H1 (cell line): ENCODE measurements around the gene CDC25C. TPM values are rescaled to one million over a fixed set of nuclear protein-coding genes. Genes with fewer than 3 reads are reported as not detected.

Experiments used
- CTCF ChIA-PET: fragments of 300-600 bp; sonication (Branson Sonifier 250); formaldehyde crosslinking; loops from one replicate; lab custom pipeline; 2021; ENCODE audit not compliant: partially characterized antibody; lab: Charles Lee
- POLR2A ChIA-PET: fragments of 300-600 bp; sonication (Branson Sonifier 250); formaldehyde crosslinking; loops from one replicate; lab custom pipeline; 2021; ENCODE audit warnings: inconsistent platforms; ENCODE audit not compliant: partially characterized antibody; lab: Charles Lee
- DNase-seq, 2 experiments: peaks; one replicate each; pipeline versions ENCODE4 v3.0.0 to v3.0.0-alpha.2; 2010 to 2022; ENCODE audit warnings: low spot score in 2 of 2, low read depth in 1 of 2, mixed read lengths in 1 of 2
- FAIRE-seq: peaks from 2 replicates; lab custom pipeline; 2011; peaks lifted over from hg19 to GRCh38; lab: Jason Lieb, UNC
- H2AFZ ChIP-seq: 2 replicates; pipeline ENCODE4 v1.8.1; 2012; ENCODE audit warnings: low read length, inconsistent platforms
- H2AK5ac ChIP-seq: 2 replicates; pipeline ENCODE4 v1.6.1; 2013; ENCODE audit warnings: low read depth, low read length
- H2BK120ac ChIP-seq: replicated peaks from 2 replicates; pipeline ENCODE3; 2013; ENCODE audit warnings: low read depth, low read length, inconsistent platforms
- H2BK12ac ChIP-seq: 2 replicates; pipeline ENCODE4 v1.6.1; 2013; ENCODE audit warnings: low read depth, low read length
- H2BK15ac ChIP-seq: 2 replicates; pipeline ENCODE4 v1.6.1; 2013; ENCODE audit warnings: low read length
- H2BK20ac ChIP-seq: 2 replicates; pipeline ENCODE4 v1.6.1; 2013; ENCODE audit warnings: low read length
- H2BK5ac ChIP-seq: 2 replicates; pipeline ENCODE4 v1.6.1; 2013; ENCODE audit warnings: low read depth, low read length
- H3K14ac ChIP-seq: 2 replicates; pipeline ENCODE4 v1.6.1; 2013; ENCODE audit warnings: inconsistent platforms; ENCODE audit not compliant: insufficient read length
- H3K18ac ChIP-seq: 2 replicates; pipeline ENCODE4 v1.6.1; 2013; ENCODE audit warnings: low read length; ENCODE audit errors: extremely low read depth
- H3K23ac ChIP-seq: 2 replicates; pipeline ENCODE4 v1.6.1; 2013; ENCODE audit warnings: inconsistent platforms; ENCODE audit not compliant: insufficient read length
- H3K23me2 ChIP-seq: 2 replicates; pipeline ENCODE4 v1.6.1; 2013; ENCODE audit warnings: low read depth, low read length
- H3K27ac ChIP-seq: 2 replicates; pipeline ENCODE4 v1.6.1; 2011; ENCODE audit warnings: low read depth, low read length, inconsistent platforms
- H3K27me3 ChIP-seq, 4 experiments: replicated peaks in 1 of 4; 1 replicate in 1 of 4; 2 replicates in 3 of 4; pipeline versions ENCODE4 v1.6.1 to v1.8.1; 2011 to 2013; ENCODE audit warnings: low read length in 3 of 4, mild to moderate bottlenecking in 3 of 4, inconsistent platforms in 2 of 4, mixed read lengths in 2 of 4, moderate library complexity in 1 of 4; ENCODE audit not compliant: control insufficient read depth in 3 of 4, insufficient read depth in 3 of 4; ENCODE audit errors: extremely low read depth in 1 of 4
- H3K36me3 ChIP-seq, 4 experiments: 2 replicates each; pipeline versions ENCODE4 v1.6.1 to v1.8.1; 2011 to 2013; ENCODE audit warnings: mild to moderate bottlenecking in 4 of 4, low read length in 3 of 4, moderate library complexity in 2 of 4, control low read depth in 1 of 4, inconsistent platforms in 1 of 4; ENCODE audit not compliant: insufficient read depth in 4 of 4, control insufficient read depth in 2 of 4
- H3K4ac ChIP-seq: replicated peaks from 2 replicates; pipeline ENCODE3; 2013; ENCODE audit warnings: low read length, low read depth, mixed read lengths, inconsistent platforms; ENCODE audit not compliant: insufficient read length
- H3K4me1 ChIP-seq, 4 experiments: replicated peaks in 1 of 4; 1 replicate in 1 of 4; 2 replicates in 3 of 4; pipeline versions ENCODE4 v1.6.1 to v1.8.1; 2011 to 2013; ENCODE audit warnings: low read length in 3 of 4, inconsistent platforms in 2 of 4, mixed read lengths in 1 of 4; ENCODE audit not compliant: insufficient read depth in 4 of 4, control insufficient read depth in 3 of 4
- H3K4me2 ChIP-seq, 2 experiments: 2 replicates each; pipeline versions ENCODE4 v1.6.1 to v1.8.1; 2011 to 2013; ENCODE audit warnings: low read depth in 2 of 2, low read length in 2 of 2, control low read depth in 1 of 2, inconsistent platforms in 1 of 2, mild to moderate bottlenecking in 1 of 2; ENCODE audit not compliant: insufficient read depth in 1 of 2
- H3K4me3 ChIP-seq, 4 experiments: fragments of 200-600, 300-600 bp in 1 of 4; sonication (generic), shearing (Covaris generic), sonication (Bioruptor Twin) in 1 of 4; 2 replicates each; pipeline versions ENCODE4 v1.5.1 to v1.8.1; 2011 to 2016; ENCODE audit warnings: low read length in 4 of 4, low read depth in 3 of 4, control low read depth in 2 of 4, inconsistent platforms in 2 of 4, mild to moderate bottlenecking in 2 of 4, mixed read lengths in 1 of 4, moderate library complexity in 1 of 4; ENCODE audit not compliant: insufficient read depth in 2 of 4; ENCODE audit errors: extremely low read depth in 1 of 4
- H3K56ac ChIP-seq: replicated peaks from 2 replicates; pipeline ENCODE3; 2013; ENCODE audit warnings: low read depth, mild to moderate bottlenecking, mixed read lengths, low read length, inconsistent platforms; ENCODE audit not compliant: insufficient read length
- H3K79me1 ChIP-seq: 2 replicates; pipeline ENCODE4 v1.6.1; 2013; ENCODE audit warnings: low read depth, low read length, control low read depth
- H3K79me2 ChIP-seq, 2 experiments: 2 replicates each; pipeline versions ENCODE4 v1.6.1 to v1.8.1; 2012 to 2013; ENCODE audit warnings: low read length in 2 of 2, mild to moderate bottlenecking in 2 of 2, inconsistent platforms in 1 of 2; ENCODE audit not compliant: insufficient read depth in 2 of 2, control insufficient read depth in 1 of 2
- H3K9ac ChIP-seq, 4 experiments: replicated peaks in 1 of 4; 1 replicate in 1 of 4; 2 replicates in 3 of 4; pipeline versions ENCODE4 v1.6.1 to v1.8.1; 2011 to 2013; ENCODE audit warnings: low read depth in 3 of 4, low read length in 3 of 4, control low read depth in 2 of 4, mild to moderate bottlenecking in 2 of 4, moderate library complexity in 2 of 4, inconsistent platforms in 1 of 4; ENCODE audit errors: extremely low read depth in 1 of 4
- H3K9me3 ChIP-seq, 2 experiments: 2 replicates each; pipeline versions ENCODE4 v1.6.1 to v1.8.1; 2012 to 2013; ENCODE audit warnings: mild to moderate bottlenecking in 2 of 2, moderate library complexity in 2 of 2, control low read depth in 1 of 2, inconsistent platforms in 1 of 2, low read depth in 1 of 2, low read length in 1 of 2, mixed read lengths in 1 of 2; ENCODE audit not compliant: insufficient read depth in 2 of 2
- H4K20me1 ChIP-seq, 2 experiments: replicated peaks in 1 of 2; 2 replicates each; pipeline versions ENCODE3 to v1.8.1; 2011 to 2013; ENCODE audit warnings: inconsistent platforms in 2 of 2, low read length in 2 of 2, mild to moderate bottlenecking in 1 of 2; ENCODE audit not compliant: insufficient read depth in 2 of 2, control insufficient read depth in 1 of 2
- H4K5ac ChIP-seq: 2 replicates; pipeline ENCODE4 v1.6.1; 2013; ENCODE audit warnings: low read length, low read depth, mixed read lengths, inconsistent platforms; ENCODE audit not compliant: insufficient read length
- H4K8ac ChIP-seq: 2 replicates; pipeline ENCODE4 v1.8.0; 2013; ENCODE audit warnings: mild to moderate bottlenecking, moderate library complexity, low read length, inconsistent platforms; ENCODE audit not compliant: insufficient read depth; ENCODE audit errors: extremely low read depth
- H4K91ac ChIP-seq: replicated peaks from 2 replicates; pipeline ENCODE3; 2013; ENCODE audit warnings: low read length, mixed read lengths, inconsistent platforms; ENCODE audit not compliant: insufficient read length
- GTF2F1 ChIP-seq: IDR thresholded peaks from 2 replicates; pipeline ENCODE4 v1.6.1; 2012; ENCODE audit warnings: low read depth, low read length, improper control_type of control experiment, borderline replicate concordance
- SAP30 ChIP-seq: fragments of 300-600 bp; sonication (generic); IDR thresholded peaks from 2 replicates; pipeline ENCODE4 v1.7.1; 2012; ENCODE audit warnings: low read length, moderate library complexity, mild to moderate bottlenecking, inconsistent platforms; ENCODE audit not compliant: insufficient read depth, insufficient replicate concordance
- WGBS, 2 experiments: shearing (Covaris generic) in 1 of 2; methylation state at CpG; one replicate each; pipeline versions ENCODE4 v1.1.6 to v1.1.7; 2013 to 2015; ENCODE audit warnings: low lambda C conversion rate in 2 of 2, mixed read lengths in 2 of 2, inconsistent platforms in 1 of 2, low coverage in 1 of 2, missing lambda C conversion rate in 1 of 2; ENCODE audit not compliant: insufficient replicate concordance in 2 of 2, insufficient coverage in 1 of 2, insufficient read length in 1 of 2; ENCODE audit errors: extremely low coverage in 1 of 2, missing lambda C conversion rate in 1 of 2; 5-methylcytosine and 5-hydroxymethylcytosine counted together
- polyA plus RNA-seq, 7 experiments: library from polyadenylated mRNA; depleted of rRNA in 3 of 7; stranded (reverse) in 5 of 7; unstranded in 2 of 7; fragments of >200 nt in 5 of 7; fragments of 200-250 nt in 2 of 7; gene quantifications; 1 replicate in 5 of 7; 2 replicates in 1 of 7; 4 replicates in 1 of 7; pipeline versions ENCODE4 v1.2.1 to v1.2.3, GENCODE V29; 2011 to 2013; ENCODE audit warnings: missing spikeins in 2 of 7, mixed read lengths in 2 of 7
- total RNA-seq: library from RNA; stranded (reverse); fragmentation: NEBNext Ultra II Directional; extraction: Animal tissue kit (Norgen Biotek cat#: 25700); gene quantifications from 2 replicates; pipeline ENCODE4 v1.2.1, GENCODE V29; 2021

Gene CDC25C
- total and polyA plus RNA-seq, 2 of the 8 experiments (the other 6 are each of a cell fraction or from before 2014, with no cell fraction given): 18.4 to 20.8 TPM

DNA sequence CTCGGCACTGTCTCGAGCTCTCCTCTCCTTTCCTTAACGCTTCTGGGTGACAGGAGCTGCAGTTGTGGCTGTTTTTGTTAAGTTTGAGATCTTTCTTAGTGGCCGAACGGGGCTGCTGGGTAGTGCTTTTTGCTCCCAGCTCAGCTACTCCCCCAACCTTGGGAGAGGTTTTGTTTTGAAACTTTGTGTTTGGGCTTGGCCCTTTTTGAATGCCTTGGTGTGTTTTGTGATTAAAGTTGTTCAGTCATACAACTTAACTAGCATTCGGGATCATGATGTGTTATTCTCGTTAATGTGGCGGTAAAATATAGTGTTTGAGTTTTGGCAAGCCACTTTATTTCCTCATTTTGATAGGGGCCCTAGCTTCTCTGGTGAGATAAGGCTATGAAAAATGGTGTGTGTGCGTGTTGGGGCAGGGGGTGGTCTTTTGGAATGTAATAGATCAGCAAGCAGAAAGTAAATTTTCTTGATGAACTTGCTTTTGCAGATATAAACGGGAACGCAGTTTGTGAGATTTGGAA, 22.0 kb upstream of the CDC25C start:
- no peaks in the 10 kb centered on the region for H3K9me3 ChIP-seq
- peak overlapping the region; percentile 58 to 97 (median 95) for H3K4me3 ChIP-seq
- H2BK5ac ChIP-seq: 0 out of 2 replicates have a peak overlapping the region, but pooled peaks have one; percentile 40
- H3K79me1 ChIP-seq: no peaks in the 10 kb centered on the region; the same call in 1 of the 2 replicates
- no peak overlapping the region for H2AFZ ChIP-seq
- H4K5ac ChIP-seq: peak overlapping the region; percentile 81
- peaks cover 8% of the 10 kb centered on the region for H3K23me2 ChIP-seq
- TF ChIP-seq GTF2F1: no peak
- TF ChIP-seq SAP30: peak; percentile 86
- TF ChIP-seq, all 59 proteins: peak for 1
- WGBS, 2 experiments: 13% methylated on average over 11 of the region's 11 CpGs; no CpG with 5 or more reads in 1 of the 2 experiments
- ChIA-PET CTCF (interaction anchor here (0.7 to 11.4 kb wide), 27 partner anchors 9 to 170 kb away, joined by 3 to 196 read pairs (median 4); partner anchors contain the start of genes CDC23, CDC25C, EGR1 and FAM53C), POLR2A (interaction anchor here (0.9 to 14.6 kb wide), 22 partner anchors 9 to 189 kb away, joined by 3 to 254 read pairs (median 5); partner anchors contain the start of genes BRD8, CDC23, CDC25C and EGR1)
- H3K9ac ChIP-seq: peak overlapping the region; percentile 84 to 98 (median 89)
- H2AK5ac ChIP-seq: no peak overlapping the region
- no peak overlapping the region for H3K56ac ChIP-seq
- no peak overlapping the region for H3K14ac ChIP-seq
- peaks cover 13 to 55% of the 10 kb centered on the region in 2 experiments; a peak in 3 of 4 replicates for H3K79me2 ChIP-seq
- peak overlapping the region; percentile 83; the same call in 1 of the 2 replicates for H4K8ac ChIP-seq
- no peak overlapping the region for H3K4ac ChIP-seq
- H3K4me2 ChIP-seq: peak overlapping the region; percentile 74 to 80
- peaks cover 4 to 5% of the 10 kb centered on the region in 2 experiments for H4K20me1 ChIP-seq
- no peak overlapping the region for H4K91ac ChIP-seq
- FAIRE-seq (no peak), DNase-seq (no peak)
- no peaks in the 10 kb centered on the region for H3K27me3 ChIP-seq
- H2BK20ac ChIP-seq: no peak overlapping the region
- H2BK15ac ChIP-seq: no peak overlapping the region
- H2BK120ac ChIP-seq: peak overlapping the region; percentile 79
- peak overlapping the region; percentile 82; the same call in 1 of the 2 replicates for H3K27ac ChIP-seq
- H2BK12ac ChIP-seq: no peak overlapping the region; the same call in 1 of the 2 replicates
- H3K23ac ChIP-seq: no peak overlapping the region
- peaks cover 0 to 9% (median 3%) of the 10 kb centered on the region in 4 experiments; a peak in 3 of 7 replicates for H3K4me1 ChIP-seq
- H3K36me3 ChIP-seq: peaks cover 0 to 10% (median 5%) of the 10 kb centered on the region in 4 experiments; a peak in 5 of 8 replicates
- peak overlapping the region; percentile 49; the same call in 1 of the 2 replicates for H3K18ac ChIP-seq
